ENCODE measurements around the gene MUC20. TPM values are rescaled to one million over a fixed set of nuclear protein-coding genes. Genes with fewer than 3 reads are reported as not detected.
"Not testable (repeated sequence)": the region's sequence is repeated elsewhere in the genome, so short reads cannot be mapped to it uniquely, and the experiment has no call there.

The MUC20 gene
- total RNA-seq, 2 experiments from 2014 or later: 0.85 to 1.9 TPM

DNA sequence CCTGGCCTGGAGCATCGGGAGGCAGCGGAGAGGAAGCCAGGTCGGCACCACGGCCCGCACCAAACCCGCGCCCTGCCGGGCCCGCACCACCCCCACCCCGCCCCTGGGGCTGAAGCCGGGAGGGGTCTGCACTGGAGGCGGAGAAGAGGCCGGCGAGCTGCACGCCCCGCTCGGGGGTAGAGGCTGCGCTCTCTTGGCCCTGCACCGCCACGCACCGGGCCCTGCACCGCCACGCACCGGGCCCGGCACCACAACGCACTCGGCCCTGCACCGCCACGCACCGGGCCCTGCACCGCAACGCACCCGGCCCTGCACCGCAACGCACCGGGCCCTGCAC is 41.4 kb downstream of the MUC20 start:
- Mint-ChIP-seq H3K9me3 (ENCODE audit: low read depth) (no peaks in the 10 kb centered on the region), H3K27me3 (peaks cover 39% of the 10 kb centered on the region), H3K4me3 (no peak overlapping the region), H3K36me3 (no peaks in the 10 kb centered on the region), H3K4me1 (peaks cover 3% of the 10 kb centered on the region), H3K27ac (no peak overlapping the region)
- DNase-seq: no peak
- CTCF ChIA-PET: no interaction called here
- no peak for ATAC-seq

GRCh38 chr3:195762611-195763010 is 41.8 kb downstream of the MUC20 start:
- Mint-ChIP-seq H3K4me3 (no peak overlapping the region), H3K27ac (no peak overlapping the region), H3K9me3 (ENCODE audit: low read depth) (no peaks in the 10 kb centered on the region), H3K27me3 (peaks cover 38% of the 10 kb centered on the region), H3K4me1 (peaks cover 3% of the 10 kb centered on the region), H3K36me3 (no peaks in the 10 kb centered on the region)
- ATAC-seq: no peak
- CTCF ChIA-PET: no interaction called here
- DNase-seq: no peak

DNA sequence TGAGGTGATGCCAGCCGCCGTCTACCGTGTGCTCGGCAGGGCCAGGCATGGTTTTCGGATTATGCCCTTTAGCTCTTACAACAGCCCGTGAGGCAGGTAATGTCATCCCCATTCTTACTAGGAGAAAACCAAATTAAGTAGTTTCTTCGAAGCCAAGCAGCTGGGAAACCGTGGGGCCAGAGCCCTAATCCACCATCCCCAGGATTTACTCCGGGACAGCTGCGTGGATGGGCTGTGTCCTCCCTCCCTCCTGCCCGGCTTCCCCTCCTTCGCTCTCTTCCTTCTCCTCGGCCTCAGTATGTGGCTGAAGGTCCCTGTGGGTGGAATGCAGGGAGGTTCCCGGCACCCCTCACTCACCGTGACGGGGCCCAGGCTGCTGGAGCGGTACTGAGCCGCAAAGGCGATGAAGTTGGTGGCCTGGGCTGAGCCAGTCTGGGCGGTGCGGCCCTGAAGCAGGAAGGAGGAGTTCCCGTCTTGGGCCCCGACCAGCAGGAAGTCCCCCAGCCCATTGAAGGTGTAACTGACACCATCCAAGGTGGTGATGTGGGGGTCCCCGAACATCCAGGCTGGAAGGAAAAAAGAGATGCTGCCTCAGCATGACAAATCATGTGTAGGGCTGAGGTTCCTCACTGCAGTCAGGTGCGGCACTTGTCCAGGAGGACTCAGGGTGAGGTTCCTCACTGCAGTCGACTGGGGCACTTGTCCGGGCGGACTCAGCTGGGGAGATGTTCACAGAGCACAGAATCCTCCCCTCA is 42.5 kb downstream of the MUC20 start:
- H3K4me1 Mint-ChIP-seq: peaks cover 3% of the 10 kb centered on the region
- ATAC-seq: no peak
- CTCF ChIA-PET: no interaction called here

DNA sequence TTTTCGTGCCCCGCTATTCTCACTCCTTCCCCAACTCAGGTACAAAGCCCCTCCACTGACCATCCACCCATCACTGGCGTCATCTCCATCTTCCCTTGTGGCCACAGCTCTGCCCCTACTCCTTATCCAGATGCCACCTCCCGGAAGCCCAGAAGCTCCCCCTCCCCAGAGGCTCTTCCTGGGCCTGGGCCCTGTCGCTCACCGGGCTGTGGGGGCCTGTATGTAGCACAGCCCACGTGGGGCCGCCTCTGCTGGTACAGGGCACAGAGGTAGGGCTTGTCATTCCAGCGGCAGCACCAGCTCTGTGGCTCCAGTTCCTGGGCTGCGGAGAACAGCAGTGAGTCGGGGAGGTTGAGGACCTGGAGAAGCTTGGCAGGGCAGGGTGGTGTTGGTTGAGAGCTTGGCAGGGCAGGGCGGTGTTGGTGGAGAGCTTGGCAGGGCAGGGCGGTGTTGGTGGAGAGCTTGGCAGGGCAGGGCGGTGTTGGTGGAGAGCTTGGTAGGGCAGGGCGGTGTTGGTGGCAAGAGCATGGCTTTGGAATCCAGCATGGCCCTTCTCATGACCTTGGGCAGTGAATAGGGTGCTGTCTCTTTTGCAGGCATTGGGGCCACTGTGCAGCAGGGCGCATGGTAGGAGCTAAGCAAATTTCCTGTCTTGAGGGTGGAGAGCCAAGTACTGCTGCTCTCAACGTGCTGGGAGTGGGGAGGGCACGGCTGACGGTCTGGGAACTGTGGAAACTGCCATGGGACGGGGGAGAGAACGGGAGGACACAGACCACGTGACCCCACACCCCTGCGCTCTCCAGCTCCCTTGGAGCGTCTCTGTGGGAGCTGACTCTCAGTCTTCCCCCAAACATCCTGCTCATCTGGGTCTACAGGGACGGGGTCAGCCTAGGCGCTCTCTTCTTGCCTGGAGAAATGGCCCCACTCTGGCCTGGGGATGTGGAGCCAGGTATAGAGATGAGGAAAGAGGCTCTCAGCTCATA is 43.4 kb downstream of the MUC20 start:
- no peak overlapping the region for H3K4me3 Mint-ChIP-seq
- H3K9me3 Mint-ChIP-seq (ENCODE audit: low read depth): peaks cover 3% of the 10 kb centered on the region
- H3K36me3 Mint-ChIP-seq: no peaks in the 10 kb centered on the region
- CTCF ChIA-PET: no interaction called here
- no peak for DNase-seq
- no peak overlapping the region for H3K27ac Mint-ChIP-seq
- peaks cover 28% of the 10 kb centered on the region for H3K27me3 Mint-ChIP-seq
- ATAC-seq: no peak
- peaks cover 3% of the 10 kb centered on the region for H3K4me1 Mint-ChIP-seq

More for the DNA sequence above, 42.5 kb downstream of the MUC20 start:
- Mint-ChIP-seq H3K4me3 (no peak overlapping the region), H3K36me3 (no peaks in the 10 kb centered on the region), H3K27me3 (peaks cover 33% of the 10 kb centered on the region), H3K9me3 (ENCODE audit: low read depth) (peaks cover 3% of the 10 kb centered on the region), H3K27ac (no peak overlapping the region)
- no peak for DNase-seq

- DNase-seq (no peak), ATAC-seq (no peak)
- Mint-ChIP-seq H3K36me3 (no peaks in the 10 kb centered on the region), H3K27me3 (peaks cover 18% of the 10 kb centered on the region), H3K4me3 (no peak overlapping the region), H3K4me1 (peaks cover 3% of the 10 kb centered on the region), H3K27ac (no peak overlapping the region), H3K9me3 (ENCODE audit: low read depth) (peaks cover 3% of the 10 kb centered on the region)
- CTCF ChIA-PET: no interaction called here
Measured at GRCh38 chr3:195764961-195765706, 44.4 kb downstream of the MUC20 start.

DNA sequence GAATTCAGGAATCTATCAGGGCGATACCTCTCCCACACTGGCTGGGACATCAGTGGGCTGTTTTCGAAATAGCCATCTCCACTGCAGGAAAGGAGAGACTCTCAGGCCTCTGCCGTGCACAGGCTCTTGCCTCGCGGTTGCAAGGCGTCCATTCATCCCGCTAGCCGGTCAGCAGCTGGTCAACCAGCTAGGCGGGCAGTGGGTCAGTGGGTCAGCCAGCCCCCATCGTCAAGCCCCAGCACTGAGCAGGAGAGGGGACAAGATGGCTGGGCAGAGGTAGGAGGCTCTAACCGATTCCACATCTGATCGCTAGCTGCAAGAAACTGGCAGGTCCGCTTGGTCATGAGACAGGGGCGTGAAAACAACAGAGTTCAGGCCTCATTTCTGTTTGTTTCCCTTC is 45.9 kb downstream of the MUC20 start:
- Mint-ChIP-seq H3K27ac (no peak overlapping the region), H3K4me1 (no peaks in the 10 kb centered on the region), H3K27me3 (peaks cover 4% of the 10 kb centered on the region), H3K4me3 (no peak overlapping the region), H3K9me3 (ENCODE audit: low read depth) (peaks cover 3% of the 10 kb centered on the region), H3K36me3 (no peaks in the 10 kb centered on the region)
- CTCF ChIA-PET: no interaction called here
- DNase-seq (no peak), ATAC-seq (no peak)

GRCh38 chr3:195767792-195768191 is 47.0 kb downstream of the MUC20 start:
- H3K27me3 Mint-ChIP-seq: peaks cover 4% of the 10 kb centered on the region
- H3K4me1 Mint-ChIP-seq: no peaks in the 10 kb centered on the region
- no peak overlapping the region for H3K4me3 Mint-ChIP-seq
- H3K36me3 Mint-ChIP-seq: no peaks in the 10 kb centered on the region
- peaks cover 6% of the 10 kb centered on the region for H3K9me3 Mint-ChIP-seq (ENCODE audit: low read depth)
- H3K27ac Mint-ChIP-seq: no peak overlapping the region
- CTCF ChIA-PET: no interaction called here
- ATAC-seq (no peak), DNase-seq (no peak)

DNA sequence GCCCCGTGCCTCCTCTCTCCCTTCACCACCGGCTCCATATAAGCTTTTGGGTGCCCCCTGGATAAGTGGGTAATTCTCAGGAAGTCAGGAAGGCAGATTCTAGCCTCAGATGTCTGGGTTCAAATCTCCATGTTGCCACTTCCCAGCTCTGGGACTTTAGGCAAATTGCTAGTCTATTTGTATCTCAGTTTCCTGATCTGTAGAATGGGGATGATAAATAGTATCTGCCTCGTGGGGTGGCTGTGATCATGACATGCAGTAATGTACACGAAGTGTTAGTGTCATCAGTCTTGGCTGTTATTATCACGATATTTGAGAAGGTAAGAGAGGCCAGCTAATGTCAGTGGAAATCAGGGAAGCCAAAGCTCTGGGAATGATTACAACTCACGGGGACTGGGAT is 47.6 kb downstream of the MUC20 start:
- Mint-ChIP-seq H3K9me3 (ENCODE audit: low read depth) (peaks cover 6% of the 10 kb centered on the region), H3K27me3 (no peaks in the 10 kb centered on the region), H3K36me3 (no peaks in the 10 kb centered on the region), H3K4me3 (no peak overlapping the region), H3K4me1 (no peaks in the 10 kb centered on the region), H3K27ac (no peak overlapping the region)
- CTCF ChIA-PET: no interaction called here
- no peak for DNase-seq
- no peak for ATAC-seq

DNA sequence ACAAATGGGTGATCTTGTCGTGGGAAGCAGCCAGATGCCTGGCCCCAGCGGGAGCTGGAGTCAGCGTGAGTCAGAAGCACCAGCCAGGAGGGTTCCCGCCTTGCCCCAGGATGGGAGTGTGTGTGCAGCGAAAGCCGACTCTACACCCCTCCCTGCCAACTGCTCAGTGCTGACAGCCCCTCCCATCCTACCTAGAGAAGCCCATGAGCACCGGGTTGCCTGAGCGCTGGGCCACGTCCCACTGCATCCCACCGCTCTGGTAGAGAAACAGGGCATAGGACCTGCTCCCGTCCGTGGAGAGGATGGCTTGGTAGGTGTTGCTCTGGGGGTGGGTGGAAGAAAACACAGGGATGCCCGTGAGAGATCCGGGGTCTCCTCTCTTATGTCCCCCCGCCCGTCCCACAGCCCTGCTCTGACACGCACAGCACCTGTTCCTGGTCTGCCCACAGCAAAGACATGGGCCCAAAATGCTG is 48.1 kb downstream of the MUC20 start:
- no peak overlapping the region for H3K4me3 Mint-ChIP-seq
- peaks cover 6% of the 10 kb centered on the region for H3K9me3 Mint-ChIP-seq (ENCODE audit: low read depth)
- ATAC-seq (no peak), DNase-seq (no peak)
- H3K4me1 Mint-ChIP-seq: no peaks in the 10 kb centered on the region
- no peaks in the 10 kb centered on the region for H3K27me3 Mint-ChIP-seq
- no peak overlapping the region for H3K27ac Mint-ChIP-seq
- CTCF ChIA-PET: no interaction called here
- no peaks in the 10 kb centered on the region for H3K36me3 Mint-ChIP-seq

GRCh38 chr3:195769551-195769950 is 48.8 kb downstream of the MUC20 start:
- no peak for ATAC-seq
- DNase-seq: no peak
- H3K9me3 Mint-ChIP-seq (ENCODE audit: low read depth): peaks cover 6% of the 10 kb centered on the region
- no peak overlapping the region for H3K4me3 Mint-ChIP-seq
- H3K27ac Mint-ChIP-seq: no peak overlapping the region
- CTCF ChIA-PET: no interaction called here
- H3K36me3 Mint-ChIP-seq: no peaks in the 10 kb centered on the region
- H3K4me1 Mint-ChIP-seq: no peaks in the 10 kb centered on the region
- H3K27me3 Mint-ChIP-seq: no peaks in the 10 kb centered on the region

GRCh38 chr3:195770081-195770840 is 49.5 kb downstream of the MUC20 start:
- Mint-ChIP-seq H3K4me1 (no peaks in the 10 kb centered on the region), H3K9me3 (ENCODE audit: low read depth) (peaks cover 6% of the 10 kb centered on the region), H3K27ac (peak overlapping the region; percentile 55), H3K27me3 (no peaks in the 10 kb centered on the region), H3K4me3 (no peak overlapping the region), H3K36me3 (no peaks in the 10 kb centered on the region)
- CTCF ChIA-PET: interaction anchor here (0.8 kb wide), 1 partner anchor 81 kb away, joined by 3 read pairs; no protein-coding TSS in a partner anchor
- DNase-seq: no peak
- ATAC-seq: peak; percentile 52

DNA sequence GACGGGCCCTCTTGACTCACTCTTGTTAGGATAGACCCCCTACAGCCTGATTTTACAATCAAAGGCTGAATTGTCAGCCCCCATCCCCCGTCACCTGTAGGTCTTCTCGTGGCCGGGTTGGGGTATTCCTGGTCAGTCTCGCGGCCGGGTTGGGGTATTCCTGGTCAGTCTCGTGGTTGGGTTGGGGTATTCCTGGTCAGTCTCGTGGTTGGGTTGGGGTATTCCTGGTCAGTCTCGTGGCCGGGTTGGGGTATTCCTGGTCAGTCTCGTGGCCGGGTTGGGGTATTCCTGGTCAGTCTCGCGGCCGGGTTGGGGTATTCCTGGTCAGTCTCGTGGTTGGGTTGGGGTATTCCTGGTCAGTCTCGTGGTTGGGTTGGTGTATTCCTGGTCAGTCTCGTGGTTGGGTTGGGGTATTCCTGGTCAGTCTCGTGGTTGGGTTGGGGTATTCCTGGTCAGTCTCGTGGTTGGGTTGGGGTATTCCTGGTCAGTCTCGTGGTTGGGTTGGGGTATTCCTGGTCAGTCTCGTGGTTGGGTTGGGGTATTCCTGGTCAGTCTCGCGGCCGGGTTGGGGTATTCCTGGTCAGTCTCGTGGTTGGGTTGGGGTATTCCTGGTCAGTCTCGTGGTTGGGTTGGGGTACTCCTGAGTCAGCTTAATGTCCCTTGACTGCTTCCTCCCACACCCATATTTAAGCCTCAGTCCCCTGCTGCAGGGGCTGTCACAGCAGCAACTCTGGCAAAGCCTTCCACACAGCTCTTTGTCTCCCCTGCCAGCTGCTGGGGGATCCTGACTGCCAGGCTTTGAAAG is 50.3 kb downstream of the MUC20 start:
- not testable (repeated sequence) for H3K4me1 Mint-ChIP-seq; H3K9me3 Mint-ChIP-seq (ENCODE audit: low read depth); H3K36me3 Mint-ChIP-seq; DNase-seq; H3K27me3 Mint-ChIP-seq; H3K4me3 Mint-ChIP-seq
- CTCF ChIA-PET: interaction anchor here (0.7 kb wide), 1 partner anchor 89 kb away, joined by 3 read pairs; no protein-coding TSS in a partner anchor
- H3K27ac Mint-ChIP-seq: peak overlapping the region; percentile 72
- peak; percentile 28 for ATAC-seq

Data from activated CD8-positive, alpha-beta memory T cell treated with anti-CD3 and anti-CD28 coated beads, Interleukin-2, amount 10 ng/mL, durations not matched to agents 7 days and 5 days (primary cell).